Measurements from ENCODE around the gene ANGPT4.
"Not testable (repeated sequence)": the region's sequence is repeated elsewhere in the genome, so short reads cannot be mapped to it uniquely, and the experiment has no call there.

The ANGPT4 gene

GRCh38 chr20:853406-853996, 62.6 kb downstream of the ANGPT4 start:
- H3K27ac ChIP-seq (ENCODE audit: poor library complexity, severe bottlenecking) = peak overlapping the region; percentile 93
- no peaks in the 10 kb centered on the region for H3K36me3 ChIP-seq (ENCODE audit: low read depth)
- no peaks in the 10 kb centered on the region for H3K27me3 ChIP-seq (ENCODE audit: insufficient read depth, poor library complexity, severe bottlenecking)
- H3K9me3 ChIP-seq (ENCODE audit: severe bottlenecking) = no peaks in the 10 kb centered on the region
- no peak for ATAC-seq (ENCODE audit: low read depth)
- peaks cover 37% of the 10 kb centered on the region for H3K4me1 ChIP-seq (ENCODE audit: insufficient read depth, poor library complexity, severe bottlenecking)
- no peak overlapping the region for H3K4me3 ChIP-seq (ENCODE audit: severe bottlenecking)
- DNase-seq (ENCODE audit: low spot score) = no peak
- TF ChIP-seq CTCF (IDR thresholded peaks at IDR 0.05; ENCODE audit: poor library complexity, severe bottlenecking) = no peak

GRCh38 chr20:848731-849130, 67.4 kb downstream of the ANGPT4 start:
- H3K4me3 ChIP-seq (ENCODE audit: severe bottlenecking); ATAC-seq (ENCODE audit: low read depth); H3K9me3 ChIP-seq (ENCODE audit: severe bottlenecking); H3K27ac ChIP-seq (ENCODE audit: poor library complexity, severe bottlenecking); H3K27me3 ChIP-seq (ENCODE audit: insufficient read depth, poor library complexity, severe bottlenecking); DNase-seq (ENCODE audit: low spot score); H3K4me1 ChIP-seq (ENCODE audit: insufficient read depth, poor library complexity, severe bottlenecking): not testable (repeated sequence)
- H3K36me3 ChIP-seq (ENCODE audit: low read depth) = peaks cover 22% of the 10 kb centered on the region

GRCh38 chr20:848193-848592, 67.9 kb downstream of the ANGPT4 start:
- peaks cover 14% of the 10 kb centered on the region for H3K4me1 ChIP-seq (ENCODE audit: insufficient read depth, poor library complexity, severe bottlenecking)
- DNase-seq (ENCODE audit: low spot score) = no peak
- H3K27me3 ChIP-seq (ENCODE audit: insufficient read depth, poor library complexity, severe bottlenecking) = no peaks in the 10 kb centered on the region
- TF ChIP-seq CTCF (IDR thresholded peaks at IDR 0.05; ENCODE audit: poor library complexity, severe bottlenecking) = no peak
- peaks cover 22% of the 10 kb centered on the region for H3K36me3 ChIP-seq (ENCODE audit: low read depth)
- no peak overlapping the region for H3K27ac ChIP-seq (ENCODE audit: poor library complexity, severe bottlenecking)
- no peak overlapping the region for H3K4me3 ChIP-seq (ENCODE audit: severe bottlenecking)
- H3K9me3 ChIP-seq (ENCODE audit: severe bottlenecking) = no peaks in the 10 kb centered on the region
- ATAC-seq (ENCODE audit: low read depth) = no peak

GRCh38 chr20:846894-847278, 69.2 kb downstream of the ANGPT4 start:
- Histone ChIP-seq H3K36me3 (ENCODE audit: low read depth) (peaks cover 22% of the 10 kb centered on the region), H3K4me3 (ENCODE audit: severe bottlenecking) (no peak overlapping the region), H3K9me3 (ENCODE audit: severe bottlenecking) (no peaks in the 10 kb centered on the region), H3K27me3 (ENCODE audit: insufficient read depth, poor library complexity, severe bottlenecking) (no peaks in the 10 kb centered on the region), H3K27ac (ENCODE audit: poor library complexity, severe bottlenecking) (no peak overlapping the region), H3K4me1 (ENCODE audit: insufficient read depth, poor library complexity, severe bottlenecking) (peaks cover 23% of the 10 kb centered on the region)
- TF ChIP-seq CTCF (IDR thresholded peaks at IDR 0.05; ENCODE audit: poor library complexity, severe bottlenecking) = no peak
- no peak for ATAC-seq (ENCODE audit: low read depth)
- DNase-seq (ENCODE audit: low spot score) = no peak

- no peak for TF ChIP-seq CTCF (IDR thresholded peaks at IDR 0.05; ENCODE audit: poor library complexity, severe bottlenecking)
- no peak overlapping the region for H3K4me3 ChIP-seq (ENCODE audit: severe bottlenecking)
- peaks cover 22% of the 10 kb centered on the region for H3K36me3 ChIP-seq (ENCODE audit: low read depth)
- DNase-seq (ENCODE audit: low spot score) (no peak), ATAC-seq (ENCODE audit: low read depth) (no peak)
- H3K9me3 ChIP-seq (ENCODE audit: severe bottlenecking) = no peaks in the 10 kb centered on the region
- no peak overlapping the region for H3K27ac ChIP-seq (ENCODE audit: poor library complexity, severe bottlenecking)
- peaks cover 23% of the 10 kb centered on the region for H3K4me1 ChIP-seq (ENCODE audit: insufficient read depth, poor library complexity, severe bottlenecking)
- no peaks in the 10 kb centered on the region for H3K27me3 ChIP-seq (ENCODE audit: insufficient read depth, poor library complexity, severe bottlenecking)
Observed at GRCh38 chr20:845941-846893, 69.9 kb downstream of the ANGPT4 start.
